Measurements from ENCODE around the gene VPS37B.

The VPS37B gene

GRCh38 chr12:122848471-122849351 is 47.2 kb downstream of the VPS37B start:
- Mint-ChIP-seq H3K4me1 (peaks cover 34% of the 10 kb centered on the region), H3K27me3 (ENCODE audit: low read depth, poor library complexity) (no peaks in the 10 kb centered on the region), H3K36me3 (ENCODE audit: low read depth) (peaks cover 6% of the 10 kb centered on the region), H3K9me3 (no peaks in the 10 kb centered on the region), H3K27ac (no peak overlapping the region), H3K4me3 (no peak overlapping the region)
- TF ChIP-seq CTCF (IDR thresholded peaks at IDR 0.05): no peak
- DNase-seq: no peak

- H3K27ac Mint-ChIP-seq: no peak overlapping the region
- H3K9me3 Mint-ChIP-seq: no peaks in the 10 kb centered on the region
- no peaks in the 10 kb centered on the region for H3K27me3 Mint-ChIP-seq (ENCODE audit: low read depth, poor library complexity)
- H3K4me1 Mint-ChIP-seq: peaks cover 40% of the 10 kb centered on the region
- H3K36me3 Mint-ChIP-seq (ENCODE audit: low read depth): peaks cover 6% of the 10 kb centered on the region
- no peak for DNase-seq
- no peak for TF ChIP-seq CTCF (IDR thresholded peaks at IDR 0.05)
- no peak overlapping the region for H3K4me3 Mint-ChIP-seq
Measured at GRCh38 chr12:122847921-122848421, 48.0 kb downstream of the VPS37B start.

DNA sequence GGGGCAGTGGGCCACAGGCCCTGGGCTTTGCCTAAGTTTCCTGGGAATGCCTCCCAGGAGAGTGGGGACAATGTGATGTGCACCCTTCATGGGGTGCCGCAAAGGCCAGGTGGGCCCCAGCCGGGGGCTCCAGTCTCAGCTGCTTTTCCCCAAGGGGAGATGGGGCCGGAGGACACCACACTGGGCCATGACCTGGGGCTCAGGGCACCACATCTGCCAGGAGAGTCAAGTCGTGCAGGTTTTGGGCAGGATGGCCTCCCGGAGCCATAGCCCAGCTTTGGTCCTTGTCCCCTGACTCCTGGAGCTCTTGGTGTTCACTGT is 48.4 kb downstream of the VPS37B start:
- no peak for DNase-seq
- Mint-ChIP-seq H3K27me3 (ENCODE audit: low read depth, poor library complexity) (no peaks in the 10 kb centered on the region), H3K36me3 (ENCODE audit: low read depth) (peaks cover 6% of the 10 kb centered on the region), H3K27ac (no peak overlapping the region), H3K4me3 (no peak overlapping the region), H3K9me3 (no peaks in the 10 kb centered on the region), H3K4me1 (peaks cover 40% of the 10 kb centered on the region)
- no peak for TF ChIP-seq CTCF (IDR thresholded peaks at IDR 0.05)

- Mint-ChIP-seq H3K4me3 (no peak overlapping the region), H3K27me3 (ENCODE audit: low read depth, poor library complexity) (no peaks in the 10 kb centered on the region), H3K27ac (no peak overlapping the region), H3K4me1 (peaks cover 40% of the 10 kb centered on the region), H3K36me3 (ENCODE audit: low read depth) (peaks cover 6% of the 10 kb centered on the region), H3K9me3 (no peaks in the 10 kb centered on the region)
- no peak for DNase-seq
- TF ChIP-seq CTCF (IDR thresholded peaks at IDR 0.05): no peak
Measured at GRCh38 chr12:122846622-122847515, 49.1 kb downstream of the VPS37B start.

DNA sequence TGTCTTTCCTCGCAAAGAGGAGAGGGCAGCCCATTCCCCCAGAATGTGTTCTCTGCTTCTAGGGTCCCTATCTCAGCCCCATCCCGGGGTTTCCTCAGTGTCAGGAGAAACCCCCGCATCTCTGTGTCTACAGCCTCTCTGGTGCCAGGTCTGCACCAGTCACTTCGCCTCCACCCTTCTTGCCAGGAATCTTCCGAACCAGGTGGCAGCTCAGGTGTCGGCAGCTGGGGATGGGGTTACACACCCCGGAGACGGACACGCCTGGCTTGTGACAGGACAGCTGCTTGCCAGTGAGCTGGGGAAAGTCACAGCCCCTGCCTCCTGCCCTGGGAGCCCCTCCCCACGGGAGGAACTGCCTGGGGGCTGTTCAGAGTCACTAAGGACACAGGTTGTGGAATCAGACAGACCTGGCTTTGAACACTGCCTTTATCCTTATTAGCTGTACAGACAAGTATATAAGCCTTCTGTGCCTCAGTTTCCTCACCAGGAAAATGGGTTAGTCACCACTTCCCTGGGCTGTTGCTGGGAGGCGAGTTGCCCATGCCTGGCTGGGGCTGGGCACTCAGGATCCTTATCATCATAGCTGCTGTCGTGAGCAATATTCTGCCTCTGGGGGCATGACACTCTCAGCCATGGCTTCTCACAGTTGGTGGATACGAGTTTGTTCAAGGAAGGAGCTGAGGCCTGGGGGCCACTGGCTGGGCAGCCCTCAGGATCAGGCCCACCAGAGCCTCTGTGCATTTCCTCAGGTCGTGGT is 49.9 kb downstream of the VPS37B start:
- Mint-ChIP-seq H3K4me1 (peaks cover 48% of the 10 kb centered on the region), H3K4me3 (no peak overlapping the region), H3K9me3 (no peaks in the 10 kb centered on the region), H3K36me3 (ENCODE audit: low read depth) (peaks cover 6% of the 10 kb centered on the region), H3K27me3 (ENCODE audit: low read depth, poor library complexity) (no peaks in the 10 kb centered on the region), H3K27ac (no peak overlapping the region)
- no peak for TF ChIP-seq CTCF (IDR thresholded peaks at IDR 0.05)
- DNase-seq: no peak
